Stimulated activated effector memory CD8-positive, alpha-beta T cell treated with anti-CD3 and anti-CD28 coated beads, Interleukin-12 subunit alpha, Interleukin-12 subunit beta, amount 100 ng/mL, for 72 hours (primary cell): Measurements from ENCODE around the gene SECTM1.

Experiments used
- ATAC-seq: fragments of 150-1000 bp; cut with Tn5 transposase; 2 replicates; pipeline ENCODE4 v1.10.0; 2021
- DNase-seq, 2 donors: peaks; one replicate each; pipeline ENCODE4 v3.0.0; 2021 to 2022; ENCODE audit warnings: low spot score in 2 of 2
- H3K27ac Mint-ChIP-seq: one replicate; pipeline ENCODE4 v1.8.0; 2022; ENCODE audit warnings: mild to moderate bottlenecking, mixed read lengths
- H3K36me3 Mint-ChIP-seq: one replicate; pipeline ENCODE4 v1.8.0; 2022; ENCODE audit warnings: mild to moderate bottlenecking, mixed read lengths
- H3K4me1 Mint-ChIP-seq: one replicate; pipeline ENCODE4 v1.8.0; 2022; ENCODE audit warnings: mixed read lengths
- H3K4me3 Mint-ChIP-seq: one replicate; pipeline ENCODE4 v1.8.0; 2022; ENCODE audit warnings: mild to moderate bottlenecking, mixed read lengths
- H3K9me3 Mint-ChIP-seq: one replicate; pipeline ENCODE4 v1.8.0; 2022; ENCODE audit warnings: mixed read lengths

SECTM1 gene

DNA sequence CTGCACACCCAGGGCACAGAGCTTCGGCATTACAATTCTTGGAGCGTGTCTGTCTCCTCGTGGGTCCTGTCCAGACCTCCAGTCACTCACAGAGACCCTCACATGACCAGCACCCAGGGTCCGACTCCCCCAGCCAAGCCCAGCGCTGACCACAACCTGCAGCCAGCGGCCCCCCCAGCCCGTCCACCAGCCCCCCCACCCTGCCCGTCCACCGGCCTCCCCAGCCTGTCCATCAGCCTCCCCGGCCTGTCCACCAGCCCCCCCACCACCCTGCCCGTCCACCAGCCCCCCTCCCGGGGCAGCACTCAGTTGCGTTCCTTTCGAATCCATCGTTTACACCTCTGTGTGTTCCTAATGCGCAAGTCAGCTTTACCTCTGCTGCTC is 5.8 kb downstream of the SECTM1 start:
- H3K4me1 Mint-ChIP-seq: peaks cover 33% of the 10 kb centered on the region
- peak overlapping the region; percentile 48 for H3K27ac Mint-ChIP-seq
- DNase-seq (no peak), ATAC-seq (no peak)
- peaks cover 15% of the 10 kb centered on the region for H3K36me3 Mint-ChIP-seq
- no peaks in the 10 kb centered on the region for H3K9me3 Mint-ChIP-seq
- H3K4me3 Mint-ChIP-seq: no peak overlapping the region

DNA sequence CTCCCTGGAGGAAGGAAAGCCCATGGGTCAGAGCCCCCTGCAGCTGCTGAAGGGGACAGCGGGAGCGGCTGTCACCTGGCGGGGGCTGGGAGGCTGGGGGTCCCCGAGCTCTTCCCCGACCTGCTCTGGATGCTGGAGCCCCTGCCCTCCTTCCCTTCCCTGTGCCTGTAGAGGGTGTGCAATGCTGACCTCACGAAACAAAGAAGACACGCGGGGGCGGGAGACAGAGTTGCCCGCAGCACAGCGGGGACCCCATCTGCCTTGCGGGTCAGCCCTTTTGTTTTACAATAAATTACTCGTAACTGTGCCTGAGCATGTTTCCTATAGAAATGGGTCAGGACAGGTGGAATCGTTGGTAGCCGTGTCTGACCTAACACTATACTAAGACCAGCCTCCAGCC is 6.3 kb downstream of the SECTM1 start:
- Mint-ChIP-seq H3K9me3 (no peaks in the 10 kb centered on the region), H3K27ac (peak overlapping the region; percentile 48), H3K4me1 (peaks cover 33% of the 10 kb centered on the region), H3K36me3 (peaks cover 15% of the 10 kb centered on the region), H3K4me3 (no peak overlapping the region)
- no peak for ATAC-seq
- no peak for DNase-seq

DNA sequence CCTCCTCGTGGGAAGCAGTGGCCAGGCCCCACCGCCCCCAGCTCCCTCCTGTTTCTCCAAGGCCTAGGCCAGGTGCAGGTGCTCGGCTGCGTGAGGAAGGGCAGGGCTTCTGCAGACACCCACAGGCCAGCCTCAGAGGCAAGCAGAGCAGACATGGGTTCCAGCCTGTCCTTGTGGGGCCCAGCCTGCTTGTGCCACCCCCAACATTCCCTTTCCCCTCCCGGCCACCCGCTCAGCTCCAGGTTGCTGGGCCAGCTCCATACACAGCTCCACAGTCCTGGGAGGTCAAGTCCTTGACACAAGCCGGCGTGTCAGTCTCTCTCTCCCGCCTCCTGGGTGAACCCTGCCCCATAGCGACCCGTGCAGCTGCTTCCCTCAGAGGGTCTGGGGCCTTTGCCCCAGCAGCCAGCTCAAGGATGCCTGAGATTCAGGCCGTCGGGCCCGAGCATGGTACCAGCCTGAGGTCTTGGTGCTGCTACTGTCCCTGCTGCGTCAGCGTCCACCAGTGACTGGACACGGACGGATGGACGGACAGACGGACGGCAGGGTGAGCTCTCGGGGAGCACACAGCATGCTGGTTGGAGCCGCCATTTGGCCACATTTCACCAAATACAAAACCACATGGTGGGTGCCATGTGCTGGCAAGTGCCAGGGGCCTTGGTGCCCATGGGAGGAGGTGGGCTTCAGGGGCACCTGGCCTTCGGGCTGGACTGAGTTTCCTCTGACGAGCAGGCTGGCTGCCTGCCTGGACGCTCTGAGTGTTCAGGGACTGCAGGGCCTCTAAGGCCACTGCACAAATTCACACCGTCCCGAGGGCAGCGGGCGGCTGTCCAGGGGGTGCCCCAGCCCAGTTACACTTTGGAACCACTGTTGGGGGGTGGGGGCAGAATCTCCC is 8.0 kb downstream of the SECTM1 start:
- peaks cover 24% of the 10 kb centered on the region for H3K36me3 Mint-ChIP-seq

DNA sequence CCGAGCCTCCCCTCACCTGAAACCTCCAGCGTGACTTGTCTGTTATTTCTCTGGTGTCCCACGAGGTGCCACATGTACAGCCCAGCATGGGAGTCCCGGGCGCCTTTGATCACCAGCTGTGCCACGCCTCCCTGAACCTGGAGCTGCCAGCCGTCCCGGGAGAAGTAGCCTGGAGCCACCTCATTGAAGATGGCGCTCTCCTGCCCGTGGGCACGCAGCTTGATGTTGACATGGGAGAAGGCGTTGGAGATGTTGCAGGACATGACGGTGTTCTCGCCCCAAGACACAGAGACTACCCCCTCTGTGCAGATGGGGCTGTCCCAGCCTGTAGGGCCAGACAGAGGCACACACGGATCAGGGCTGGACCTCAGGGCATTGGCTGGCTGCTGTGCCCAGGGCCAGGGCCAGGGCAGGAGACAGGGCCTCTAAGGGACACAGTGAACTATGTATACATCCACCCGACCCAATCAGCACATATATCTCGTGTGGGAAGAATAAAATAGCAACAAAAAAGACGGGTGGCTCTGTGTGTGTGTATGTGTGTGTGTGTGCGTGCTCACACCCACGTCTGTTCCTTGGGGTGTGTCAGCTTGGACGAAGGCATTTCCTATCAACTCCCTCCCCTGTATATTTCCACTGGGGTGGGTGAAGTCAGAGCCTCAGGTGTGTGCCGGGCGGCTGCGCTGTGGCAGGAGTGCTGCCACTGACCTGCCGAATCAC is 8.8 kb downstream of the SECTM1 start:
- Mint-ChIP-seq H3K4me1 (peaks cover 42% of the 10 kb centered on the region), H3K36me3 (peaks cover 24% of the 10 kb centered on the region), H3K27ac (peak overlapping the region; percentile 96), H3K4me3 (no peak overlapping the region), H3K9me3 (no peaks in the 10 kb centered on the region)
- DNase-seq (no peak), ATAC-seq (peak; percentile 4)

More for the DNA sequence above, 8.0 kb downstream of the SECTM1 start:
- Mint-ChIP-seq H3K9me3 (no peaks in the 10 kb centered on the region), H3K27ac (no peak overlapping the region), H3K4me3 (no peak overlapping the region), H3K4me1 (peaks cover 40% of the 10 kb centered on the region)
- no peak for ATAC-seq
- no peak for DNase-seq

DNA sequence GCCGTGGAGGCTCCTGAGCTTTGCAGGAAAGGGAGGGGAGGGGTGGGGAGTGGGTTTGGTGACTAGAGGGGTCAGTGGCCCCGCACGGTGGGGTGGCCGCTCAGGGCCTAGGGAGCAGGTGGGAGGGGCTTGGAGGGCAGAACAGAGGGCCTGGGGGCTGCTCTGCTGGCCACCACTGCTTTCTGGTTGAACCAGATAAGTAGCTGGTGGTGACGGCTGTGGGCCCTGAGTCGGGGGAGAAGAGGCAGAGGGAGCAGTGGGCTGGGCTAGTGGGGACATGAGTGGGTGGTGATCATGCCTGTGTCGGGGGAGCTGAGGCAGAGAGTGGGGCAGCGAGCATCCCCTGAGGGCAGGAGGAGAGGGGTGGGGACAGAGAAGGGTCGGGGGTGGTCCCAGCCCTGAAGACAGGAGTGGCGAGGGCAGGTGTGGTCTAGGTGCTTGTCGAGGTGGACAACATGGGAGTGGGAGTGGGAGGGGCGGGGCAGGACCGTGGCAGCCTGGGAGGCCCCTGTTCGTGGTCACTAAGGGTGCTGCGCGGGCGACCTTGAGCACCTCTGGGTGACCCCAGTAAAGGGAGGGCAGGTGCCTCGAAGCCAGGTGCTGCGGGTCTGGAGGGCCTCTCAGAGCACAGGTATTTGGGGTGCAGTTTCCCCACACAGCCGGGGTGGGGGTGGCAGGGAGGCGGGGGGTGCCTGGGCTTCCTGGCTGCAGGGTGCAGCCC is 9.9 kb downstream of the SECTM1 start:
- Mint-ChIP-seq H3K27ac (peak overlapping the region; percentile 96), H3K9me3 (no peaks in the 10 kb centered on the region), H3K4me1 (peaks cover 42% of the 10 kb centered on the region), H3K4me3 (no peak overlapping the region), H3K36me3 (peaks cover 24% of the 10 kb centered on the region)
- ATAC-seq: no peak
- no peak for DNase-seq

DNA sequence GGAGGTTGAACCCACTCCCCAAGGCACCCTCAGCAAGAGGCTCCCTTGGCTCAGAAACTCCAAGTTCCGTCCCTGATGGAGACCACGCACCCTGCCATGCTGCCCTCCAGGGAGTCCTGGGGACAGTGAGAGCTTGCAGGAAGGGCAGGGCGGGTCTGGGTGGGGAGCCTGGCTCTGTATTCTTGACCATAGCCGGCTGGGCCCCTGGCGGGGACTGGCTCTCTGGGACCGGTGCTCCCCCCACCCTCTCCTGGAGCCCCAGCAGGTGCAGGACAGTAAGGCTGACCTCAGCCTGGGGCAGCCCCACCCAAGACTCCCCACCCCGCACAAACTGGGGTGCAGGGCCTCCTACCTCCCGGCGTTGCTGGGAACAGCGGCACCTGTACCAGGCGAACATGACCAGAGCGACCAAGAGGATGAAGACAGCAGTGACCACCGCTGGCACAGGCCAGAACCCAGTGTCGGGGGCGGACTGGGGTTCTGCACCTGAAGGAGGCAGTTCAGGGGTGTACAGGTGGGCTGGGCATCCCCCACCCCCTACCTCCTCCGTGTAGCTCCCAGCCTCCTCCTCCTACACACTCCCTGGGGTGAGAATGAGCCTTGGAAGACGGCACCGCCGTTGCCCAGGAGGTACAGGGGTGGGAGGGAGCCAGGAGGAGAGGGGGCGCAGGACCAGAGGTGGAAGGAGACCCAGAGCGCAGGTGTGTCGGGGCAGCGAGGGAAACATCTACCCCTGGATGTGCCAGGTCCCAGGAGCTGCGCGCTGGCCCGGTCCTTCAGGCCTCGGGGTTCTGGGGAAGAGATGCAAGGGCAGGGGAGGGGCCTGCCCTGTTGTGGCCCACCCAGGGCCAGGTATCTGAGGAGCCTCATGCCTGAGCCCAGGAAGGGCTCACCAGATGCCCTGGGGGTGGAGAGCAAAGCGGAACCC is 10.8 kb downstream of the SECTM1 start:
- Mint-ChIP-seq H3K36me3 (peaks cover 24% of the 10 kb centered on the region), H3K4me3 (no peak overlapping the region), H3K4me1 (peaks cover 42% of the 10 kb centered on the region), H3K9me3 (no peaks in the 10 kb centered on the region), H3K27ac (peak overlapping the region; percentile 96)
- DNase-seq: no peak
- no peak for ATAC-seq

DNA sequence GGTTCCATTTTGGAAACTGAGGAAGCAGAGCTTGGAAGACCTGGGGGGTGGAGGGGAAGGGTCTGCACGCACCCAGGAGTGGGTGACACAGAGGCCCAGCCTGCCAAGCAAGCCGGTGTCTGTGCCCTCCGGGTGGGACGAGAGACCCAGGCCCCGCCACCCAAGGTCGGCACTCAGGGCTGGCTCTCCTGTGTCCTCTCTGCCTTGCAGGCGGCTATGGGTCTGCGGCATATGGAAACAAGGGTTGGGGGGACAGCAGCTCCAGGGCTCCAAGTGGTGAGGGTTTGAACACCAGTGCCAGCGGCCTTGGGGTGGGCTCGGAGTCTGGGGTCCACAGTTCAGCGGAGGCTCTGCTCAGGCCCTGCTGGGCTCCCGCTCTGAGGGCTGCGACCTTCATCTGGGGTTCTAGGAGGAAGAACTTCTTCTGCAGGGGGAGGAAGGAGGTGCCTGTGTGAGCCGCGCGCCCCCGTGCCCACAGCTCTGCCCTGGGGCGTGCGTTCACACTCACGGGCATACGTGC is 11.6 kb downstream of the SECTM1 start:
- Mint-ChIP-seq H3K4me3 (no peak overlapping the region), H3K27ac (peak overlapping the region; percentile 96)

DNA sequence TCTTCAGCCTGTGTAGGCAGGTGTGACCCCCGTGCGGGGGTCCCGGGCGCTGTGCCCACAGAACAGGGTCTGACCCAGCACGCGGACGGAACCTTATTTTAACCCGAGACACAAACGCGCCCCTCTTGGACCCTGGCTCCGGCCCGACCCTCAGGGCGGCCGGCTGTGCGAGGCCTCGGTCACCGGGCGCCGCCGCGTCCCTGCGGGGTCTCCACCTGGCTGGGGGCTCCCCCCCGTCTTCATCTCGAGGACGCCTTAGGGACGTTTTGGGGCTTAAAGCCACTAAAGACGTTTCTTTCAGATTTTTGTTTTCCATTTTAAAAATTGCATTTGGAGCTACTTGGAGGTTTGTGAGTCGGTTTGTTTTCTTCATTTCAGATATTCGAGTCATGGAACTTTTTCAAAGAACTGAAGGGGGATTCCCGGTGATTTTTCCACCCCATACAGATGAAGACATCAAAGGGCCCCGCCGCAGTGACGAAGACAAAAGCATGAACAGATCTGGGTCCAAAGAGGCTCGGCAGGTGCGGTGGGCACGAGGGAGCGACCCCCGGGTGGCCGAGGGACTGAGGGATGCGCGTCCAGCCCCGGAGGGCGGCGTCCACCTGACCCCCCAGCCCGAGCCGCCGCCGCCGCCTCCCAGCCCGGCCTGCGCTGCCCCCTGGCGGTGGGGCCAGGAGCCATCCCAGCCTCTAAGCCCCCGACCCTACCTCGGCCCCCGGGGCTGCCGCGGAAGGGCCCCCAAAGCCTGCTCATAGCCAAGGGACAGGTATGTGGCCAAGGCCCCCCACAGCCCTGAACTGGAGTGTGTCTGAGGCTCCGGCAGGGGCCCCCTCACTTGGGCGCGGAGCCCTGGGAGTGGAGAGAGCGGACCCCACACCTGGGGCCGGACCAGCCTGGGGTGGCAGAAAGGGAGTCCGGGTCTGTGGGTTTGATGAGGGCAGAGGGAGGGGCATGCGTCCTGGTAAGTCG is 12.3 kb downstream of the SECTM1 start:
- H3K4me1 Mint-ChIP-seq: peaks cover 47% of the 10 kb centered on the region
- peak; percentile 80 to 85 for DNase-seq
- H3K36me3 Mint-ChIP-seq: peaks cover 29% of the 10 kb centered on the region
- peak; percentile 66 for ATAC-seq
- H3K9me3 Mint-ChIP-seq: no peaks in the 10 kb centered on the region
- H3K4me3 Mint-ChIP-seq: no peak overlapping the region
- H3K27ac Mint-ChIP-seq: peak overlapping the region; percentile 96

More for the DNA sequence above, 11.6 kb downstream of the SECTM1 start:
- Mint-ChIP-seq H3K9me3 (no peaks in the 10 kb centered on the region), H3K36me3 (peaks cover 30% of the 10 kb centered on the region), H3K4me1 (peaks cover 42% of the 10 kb centered on the region)
- DNase-seq (no peak), ATAC-seq (no peak)

DNA sequence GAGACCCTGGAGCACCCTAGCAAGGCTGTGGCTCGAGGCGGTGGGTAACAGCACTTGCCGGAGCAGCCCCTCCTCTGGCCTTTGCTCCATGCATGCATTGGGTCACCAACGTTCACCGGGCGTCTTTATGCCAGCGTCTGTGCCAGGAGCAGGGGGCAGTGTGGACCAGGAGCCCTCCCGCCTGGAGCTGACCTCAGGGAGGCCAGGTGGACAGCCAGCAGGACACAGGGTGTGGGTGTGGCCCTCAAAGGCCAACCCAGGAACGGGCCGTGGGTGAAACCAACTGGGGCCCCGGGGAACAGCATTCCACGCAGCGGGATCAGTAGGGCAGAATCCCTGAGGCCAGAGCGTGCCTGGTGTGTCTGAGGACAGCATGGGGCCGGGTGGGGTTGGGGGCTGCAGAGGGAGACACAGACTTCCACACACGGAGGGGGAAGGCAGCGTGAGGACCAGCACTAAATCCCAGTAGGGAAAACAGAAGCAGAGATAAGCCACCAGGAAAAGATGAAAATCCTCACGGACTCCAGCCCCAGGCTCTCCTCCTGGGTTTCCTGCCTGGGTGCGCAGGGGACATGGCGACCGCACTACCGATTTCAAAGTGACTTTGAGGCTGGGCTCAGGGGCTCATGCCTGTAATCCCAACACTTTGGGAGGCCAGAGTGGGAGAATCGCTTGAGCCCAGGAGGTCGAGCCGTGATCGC is 13.3 kb downstream of the SECTM1 start:
- no peaks in the 10 kb centered on the region for H3K9me3 Mint-ChIP-seq
- no peak for ATAC-seq
- H3K36me3 Mint-ChIP-seq: peaks cover 30% of the 10 kb centered on the region
- H3K4me1 Mint-ChIP-seq: peaks cover 55% of the 10 kb centered on the region
- no peak overlapping the region for H3K4me3 Mint-ChIP-seq
- DNase-seq: no peak
- peak overlapping the region; percentile 96 for H3K27ac Mint-ChIP-seq

DNA sequence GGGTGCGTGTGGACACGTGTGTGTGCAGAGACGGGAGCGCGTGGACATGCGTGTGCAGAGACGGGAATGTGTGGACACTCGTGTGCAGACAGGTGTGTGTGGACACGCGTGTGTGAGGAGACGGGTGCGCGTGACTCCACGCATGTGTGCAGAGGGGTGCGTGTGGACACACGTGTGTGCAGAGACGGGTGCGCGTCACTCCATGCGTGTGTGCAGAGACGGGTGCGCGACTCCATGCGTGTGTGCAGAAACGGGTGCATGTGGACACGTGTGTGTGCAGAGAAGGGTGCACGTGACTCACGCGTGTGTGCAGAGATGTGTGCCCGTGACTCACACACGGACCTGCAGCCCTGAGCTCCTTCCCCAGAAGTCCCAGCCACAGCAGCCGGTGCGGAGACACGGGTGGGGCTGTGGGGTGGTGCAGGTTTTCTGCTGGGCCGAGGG is 13.9 kb downstream of the SECTM1 start:
- no peaks in the 10 kb centered on the region for H3K9me3 Mint-ChIP-seq
- H3K36me3 Mint-ChIP-seq: peaks cover 35% of the 10 kb centered on the region
- no peak overlapping the region for H3K4me3 Mint-ChIP-seq
- ATAC-seq (no peak), DNase-seq (no peak)
- H3K4me1 Mint-ChIP-seq: peaks cover 49% of the 10 kb centered on the region
- no peak overlapping the region for H3K27ac Mint-ChIP-seq

DNA sequence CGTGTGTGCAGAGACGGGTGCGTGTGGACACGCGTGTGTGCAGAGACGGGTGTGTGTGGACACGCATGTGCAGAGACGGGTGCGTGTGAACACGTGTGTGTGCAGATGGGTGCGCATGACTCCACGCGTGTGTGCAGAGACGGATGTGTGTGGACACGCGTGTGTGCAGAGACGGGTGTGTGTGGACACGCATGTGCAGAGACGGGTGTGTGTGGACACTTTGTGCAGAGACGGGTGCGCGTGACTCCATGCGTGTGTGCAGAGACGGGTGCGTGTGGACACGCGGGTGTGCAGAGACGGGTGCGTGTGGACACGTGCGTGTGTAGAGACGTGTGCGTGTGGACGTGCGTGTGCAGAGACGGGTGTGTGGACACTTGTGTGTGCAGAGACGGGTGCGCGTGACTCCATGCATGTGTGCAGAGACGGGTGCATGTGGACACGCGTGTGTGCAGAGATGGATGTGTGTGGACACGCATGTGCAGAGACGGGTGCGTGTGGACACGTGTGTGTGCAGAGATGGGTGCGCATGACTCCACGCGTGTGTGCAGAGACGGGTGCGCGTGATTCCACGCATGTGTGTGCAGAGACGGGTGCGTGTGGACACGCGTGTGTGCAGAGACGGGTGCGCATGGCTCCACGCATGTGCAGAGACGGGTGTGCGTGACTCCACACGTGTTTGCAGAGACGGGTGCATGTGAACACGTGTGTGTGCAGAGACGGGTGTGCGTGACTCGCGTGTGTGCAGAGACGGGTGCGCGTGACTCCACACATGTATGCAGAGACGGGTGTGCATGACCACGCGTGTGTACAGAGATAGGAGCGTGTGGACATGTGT is 14.6 kb downstream of the SECTM1 start:
- DNase-seq: no peak
- Mint-ChIP-seq H3K4me3 (no peak overlapping the region), H3K27ac (no peak overlapping the region), H3K36me3 (peaks cover 36% of the 10 kb centered on the region), H3K9me3 (no peaks in the 10 kb centered on the region), H3K4me1 (peaks cover 50% of the 10 kb centered on the region)
- no peak for ATAC-seq

DNA sequence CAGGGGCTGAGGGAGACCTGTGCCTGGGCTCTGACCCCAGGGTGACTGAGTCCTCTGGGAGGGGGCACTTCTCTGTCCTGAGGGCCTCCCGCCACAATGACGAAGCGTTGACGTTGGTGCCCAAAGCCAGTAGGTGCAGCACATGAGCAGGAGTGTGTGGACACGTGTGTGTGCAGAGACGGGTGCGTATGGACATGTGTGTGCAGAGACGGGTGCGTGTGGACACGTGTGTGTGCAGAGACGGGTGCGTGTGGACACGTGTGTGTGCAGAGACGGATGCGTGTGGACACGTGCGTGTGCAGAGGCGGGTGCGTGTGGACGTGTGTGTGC is 15.4 kb downstream of the SECTM1 start:
- ATAC-seq (no peak), DNase-seq (no peak)
- no peak overlapping the region for H3K27ac Mint-ChIP-seq
- H3K36me3 Mint-ChIP-seq: peaks cover 44% of the 10 kb centered on the region
- no peak overlapping the region for H3K4me3 Mint-ChIP-seq
- H3K9me3 Mint-ChIP-seq: no peaks in the 10 kb centered on the region
- peaks cover 47% of the 10 kb centered on the region for H3K4me1 Mint-ChIP-seq
